HG03354 (cell line): Measurements from ENCODE around the gene LGR6.
"Not testable (repeated sequence)": the region's sequence is repeated elsewhere in the genome, so short reads cannot be mapped to it uniquely, and the experiment has no call there.

Experiments
- ATAC-seq: cut with Tn5 transposase; IDR thresholded peaks from one replicate; pipeline ENCODE4 v1.9.1; 2021; ENCODE audit warnings: mild to moderate bottlenecking; ENCODE audit not compliant: unreplicated experiment, poor library complexity, severe bottlenecking

The LGR6 gene, protein sequence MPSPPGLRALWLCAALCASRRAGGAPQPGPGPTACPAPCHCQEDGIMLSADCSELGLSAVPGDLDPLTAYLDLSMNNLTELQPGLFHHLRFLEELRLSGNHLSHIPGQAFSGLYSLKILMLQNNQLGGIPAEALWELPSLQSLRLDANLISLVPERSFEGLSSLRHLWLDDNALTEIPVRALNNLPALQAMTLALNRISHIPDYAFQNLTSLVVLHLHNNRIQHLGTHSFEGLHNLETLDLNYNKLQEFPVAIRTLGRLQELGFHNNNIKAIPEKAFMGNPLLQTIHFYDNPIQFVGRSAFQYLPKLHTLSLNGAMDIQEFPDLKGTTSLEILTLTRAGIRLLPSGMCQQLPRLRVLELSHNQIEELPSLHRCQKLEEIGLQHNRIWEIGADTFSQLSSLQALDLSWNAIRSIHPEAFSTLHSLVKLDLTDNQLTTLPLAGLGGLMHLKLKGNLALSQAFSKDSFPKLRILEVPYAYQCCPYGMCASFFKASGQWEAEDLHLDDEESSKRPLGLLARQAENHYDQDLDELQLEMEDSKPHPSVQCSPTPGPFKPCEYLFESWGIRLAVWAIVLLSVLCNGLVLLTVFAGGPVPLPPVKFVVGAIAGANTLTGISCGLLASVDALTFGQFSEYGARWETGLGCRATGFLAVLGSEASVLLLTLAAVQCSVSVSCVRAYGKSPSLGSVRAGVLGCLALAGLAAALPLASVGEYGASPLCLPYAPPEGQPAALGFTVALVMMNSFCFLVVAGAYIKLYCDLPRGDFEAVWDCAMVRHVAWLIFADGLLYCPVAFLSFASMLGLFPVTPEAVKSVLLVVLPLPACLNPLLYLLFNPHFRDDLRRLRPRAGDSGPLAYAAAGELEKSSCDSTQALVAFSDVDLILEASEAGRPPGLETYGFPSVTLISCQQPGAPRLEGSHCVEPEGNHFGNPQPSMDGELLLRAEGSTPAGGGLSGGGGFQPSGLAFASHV

DNA sequence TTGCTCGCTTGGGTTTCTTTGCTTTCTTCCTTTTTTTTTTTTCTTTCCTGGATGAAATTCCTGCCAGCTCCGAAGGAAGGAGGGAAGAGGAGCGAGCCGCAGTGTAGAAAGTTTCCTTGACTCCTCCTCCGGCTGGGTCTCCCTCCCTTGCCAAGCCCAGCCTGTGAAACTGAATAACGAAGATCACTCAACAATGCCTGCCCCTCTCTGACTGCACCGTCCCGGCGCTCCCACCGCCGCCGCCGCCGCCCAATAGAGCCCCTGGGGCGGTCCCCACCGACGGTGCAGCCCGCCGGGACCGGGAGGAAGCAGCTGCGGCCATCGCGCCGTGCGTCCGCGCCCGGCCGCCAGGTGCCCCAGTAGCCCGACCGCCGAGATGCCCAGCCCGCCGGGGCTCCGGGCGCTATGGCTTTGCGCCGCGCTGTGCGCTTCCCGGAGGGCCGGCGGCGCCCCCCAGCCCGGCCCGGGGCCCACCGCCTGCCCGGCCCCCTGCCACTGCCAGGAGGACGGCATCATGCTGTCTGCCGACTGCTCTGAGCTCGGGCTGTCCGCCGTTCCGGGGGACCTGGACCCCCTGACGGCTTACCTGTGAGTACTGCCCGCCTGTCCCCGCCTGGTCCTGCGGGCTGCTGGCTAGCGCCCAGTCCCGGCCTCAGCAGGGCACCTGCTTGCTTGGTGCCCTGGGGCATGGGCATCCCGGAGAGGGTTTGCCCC, at the start of gene LGR6:
Gene LGR6 (plus strand): TSS at position 186 of the 714 bp plus-strand sequence. CDS start 191 bp downstream, at position 377.
- no peak for ATAC-seq

DNA sequence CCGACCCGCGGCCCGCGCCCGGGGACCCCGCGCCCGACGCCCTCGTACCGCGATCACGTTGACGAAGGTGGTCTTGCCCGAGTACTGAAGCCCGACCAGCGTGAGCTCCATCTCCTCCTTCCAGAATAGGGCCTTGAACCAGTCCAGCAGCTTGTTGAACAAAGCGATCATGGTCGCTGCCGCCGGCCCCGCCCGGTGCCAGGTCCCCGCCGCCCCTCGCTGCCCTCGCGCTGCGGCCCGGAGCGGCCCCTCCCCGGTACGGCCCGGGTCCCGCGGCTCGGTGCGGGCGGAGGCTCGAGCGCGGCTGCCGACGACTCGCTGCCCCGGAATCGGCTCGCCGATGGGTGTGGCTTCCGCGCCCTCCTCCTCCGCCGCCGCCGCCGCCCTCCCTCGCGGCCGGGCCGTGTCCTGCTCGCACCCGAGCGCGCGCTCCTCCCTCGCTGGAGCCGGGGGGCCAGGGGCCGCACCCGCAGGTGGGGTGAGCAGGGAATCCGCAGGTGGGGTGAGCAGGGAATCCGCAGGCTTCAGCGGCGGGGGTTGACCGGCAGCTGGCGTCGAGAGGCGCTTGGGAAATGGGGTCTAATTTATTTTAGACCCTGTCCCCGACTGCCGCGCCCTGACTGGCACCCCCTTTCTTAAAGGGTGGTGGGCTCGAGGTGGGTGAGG, 49.1 kb upstream of the LGR6 start, which contains the start of gene ARL8A:
Gene ARL8A (minus strand): TSS at position 336 of the 666 bp plus-strand sequence. CDS start 165 bp downstream, at position 171.
- ATAC-seq = peak; percentile 62

DNA sequence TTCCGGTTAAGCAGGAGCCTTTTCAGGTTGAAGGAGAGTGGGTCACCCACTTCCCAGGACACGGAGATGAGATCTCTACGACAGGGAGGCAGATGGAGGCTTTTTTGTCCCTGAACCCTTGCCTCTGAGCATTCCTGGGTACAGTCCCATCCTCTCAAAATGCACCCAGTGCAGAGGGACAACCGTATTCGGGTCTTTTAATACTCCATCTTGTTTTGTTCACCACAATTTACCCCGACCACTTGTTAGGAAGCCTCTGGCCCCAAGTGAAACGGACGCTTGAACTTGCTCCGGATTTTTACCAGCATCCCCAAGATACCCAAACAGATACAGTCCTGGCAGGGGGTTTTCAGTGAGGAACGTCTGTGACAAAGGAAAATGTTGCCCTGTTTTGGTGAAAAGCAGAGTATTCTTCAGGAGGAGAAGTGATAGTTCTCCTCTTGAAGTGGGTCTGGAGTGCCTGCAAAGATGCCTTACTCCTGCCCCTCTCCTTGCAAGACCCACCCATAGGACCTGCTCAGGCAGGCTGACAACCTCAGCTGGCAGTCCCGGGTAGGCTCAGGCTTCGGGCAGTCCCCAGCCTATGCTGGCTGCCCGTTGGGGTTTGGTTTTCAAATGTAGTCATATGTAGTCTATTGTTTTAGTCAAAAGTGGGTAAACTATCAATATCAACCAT, 48.4 kb upstream of the LGR6 start:
- ATAC-seq = no peak

DNA sequence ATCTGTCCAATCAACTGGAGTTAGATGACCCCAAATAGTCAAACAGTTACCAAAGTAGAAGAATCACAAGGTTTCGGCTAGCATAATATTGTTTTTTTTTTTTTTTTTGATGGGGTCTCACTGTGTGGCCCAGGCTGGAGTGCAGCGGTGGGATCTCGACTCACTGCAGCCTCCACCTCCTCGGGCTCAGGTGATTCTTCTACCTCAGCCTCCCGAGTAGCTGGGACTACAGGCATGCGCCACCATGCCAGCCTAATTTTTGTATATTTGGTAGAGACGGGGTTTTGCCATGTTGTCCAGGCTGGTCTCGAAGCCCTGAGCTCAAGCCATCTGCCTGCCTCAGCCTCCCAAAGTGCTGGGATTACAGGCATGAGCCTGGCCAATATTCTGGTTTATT, 47.9 kb upstream of the LGR6 start:
- ATAC-seq = not testable (repeated sequence)

DNA sequence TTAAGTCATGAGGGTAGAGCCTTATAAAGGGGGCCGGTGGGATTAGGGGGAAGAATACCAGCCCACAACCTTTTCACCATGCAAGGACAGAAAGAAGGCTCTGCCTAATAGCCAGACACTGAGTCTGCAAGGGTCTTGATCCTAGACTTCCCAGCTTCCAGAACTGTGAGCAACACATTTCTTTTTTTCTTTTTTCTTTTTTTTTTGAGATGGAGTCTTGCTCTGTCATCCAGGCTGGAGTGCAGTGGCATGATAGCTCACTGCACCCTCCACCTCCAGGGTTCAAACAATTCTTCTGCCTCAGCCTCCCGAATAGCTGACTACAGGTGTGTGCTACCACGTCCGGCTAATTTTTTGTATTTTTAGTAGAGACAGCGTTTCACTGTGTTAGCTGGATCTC, 47.3 kb upstream of the LGR6 start:
- no peak for ATAC-seq

DNA sequence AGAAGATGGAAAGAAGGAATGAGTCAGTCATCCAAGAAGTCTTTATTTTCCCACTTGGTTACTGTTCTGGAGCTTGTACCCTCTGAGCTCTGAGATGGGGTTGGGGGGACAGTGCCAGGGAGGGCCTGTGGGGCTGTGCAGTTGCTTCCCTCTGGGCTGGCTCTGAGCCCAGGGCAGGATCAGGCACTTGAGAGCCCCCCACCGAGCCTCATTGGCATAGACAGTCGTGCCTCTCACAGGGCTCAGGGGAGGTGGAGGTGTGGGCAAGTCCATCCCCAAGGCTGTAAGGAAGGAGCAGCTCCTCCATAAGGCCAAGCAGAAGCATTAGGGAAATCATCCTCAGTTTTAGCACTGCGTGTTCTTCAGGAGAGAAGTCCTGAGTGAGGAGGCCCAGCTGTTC, 46.6 kb upstream of the LGR6 start:
- no peak for ATAC-seq

DNA sequence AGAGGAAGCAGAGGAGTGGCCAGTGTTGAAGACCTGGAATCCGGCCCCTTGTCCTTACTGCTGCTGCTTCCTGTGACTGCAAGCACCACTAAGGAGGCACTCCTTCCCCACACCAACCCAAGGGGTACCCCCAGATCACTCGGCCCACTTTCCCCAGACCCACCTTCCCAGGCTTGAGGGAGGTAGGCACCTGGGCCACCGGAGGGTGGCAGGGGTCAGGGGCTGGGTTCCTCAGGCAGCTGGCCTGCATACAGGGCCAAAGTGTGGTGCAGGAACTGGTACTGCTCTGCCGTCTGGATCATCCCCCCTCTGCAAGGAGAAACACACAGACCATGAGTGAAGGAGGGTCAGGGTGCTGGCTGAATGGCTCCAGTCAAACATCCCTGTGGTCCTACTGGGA, 45.2 kb upstream of the LGR6 start:
- no peak for ATAC-seq

DNA sequence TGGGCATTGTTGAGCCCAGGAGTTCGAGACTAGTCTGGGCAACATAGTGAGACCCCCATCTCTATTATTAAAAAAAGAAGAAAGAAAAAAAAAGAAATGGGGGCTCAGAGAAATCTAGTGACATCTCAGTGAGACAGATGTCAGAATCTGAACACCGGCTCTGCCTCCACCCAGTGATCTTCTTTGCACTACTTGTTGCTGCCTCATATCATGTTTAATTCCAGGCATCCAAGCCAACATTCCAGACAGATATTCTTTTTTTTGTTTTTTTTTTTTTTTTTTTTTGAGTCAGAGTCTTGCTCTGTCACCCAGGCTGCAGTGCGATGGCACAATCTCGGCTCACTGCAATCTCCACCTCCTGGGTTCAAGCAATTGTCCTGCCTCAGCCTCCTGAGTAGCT, 44.0 kb upstream of the LGR6 start:
- ATAC-seq = no peak

DNA sequence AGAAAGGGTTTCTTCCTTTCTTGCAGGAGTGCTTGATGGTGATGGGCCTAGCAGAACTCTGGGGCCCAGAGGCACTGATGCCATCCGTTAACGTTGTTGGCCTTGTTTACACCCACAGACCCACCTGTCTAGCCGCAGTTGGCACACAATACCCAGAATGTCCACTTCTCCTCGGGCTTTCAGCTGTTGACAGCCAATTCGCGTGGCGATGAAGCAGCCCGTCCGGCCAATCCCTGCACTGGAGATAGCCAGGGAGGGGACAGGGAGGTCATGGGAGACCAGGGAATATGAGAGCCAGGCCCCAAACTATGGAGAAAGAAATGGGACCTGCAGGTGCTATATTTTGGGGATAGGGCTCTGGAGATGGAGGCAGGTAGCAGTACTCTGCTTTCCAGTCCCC, 43.4 kb upstream of the LGR6 start:
- no peak for ATAC-seq

DNA sequence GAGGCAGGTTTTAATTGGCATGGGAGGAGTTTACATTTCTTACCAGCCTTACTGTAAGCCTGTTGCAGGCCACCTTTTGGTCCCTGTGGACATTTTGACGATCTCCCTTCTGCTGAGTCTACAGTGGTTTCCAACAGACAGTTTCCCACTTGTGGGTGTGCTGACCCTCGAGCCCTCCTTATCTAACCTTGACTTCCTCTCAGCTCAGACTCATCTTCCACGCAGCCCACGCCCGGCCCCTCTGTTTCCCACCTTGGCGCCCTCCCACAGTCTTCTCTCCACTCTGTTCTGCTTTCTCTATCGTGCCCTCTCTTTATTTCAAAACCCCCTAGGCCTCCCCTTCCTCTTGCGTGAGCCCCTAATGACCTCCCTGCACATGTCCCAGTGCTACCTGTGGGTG, 43.0 kb upstream of the LGR6 start:
- no peak for ATAC-seq

DNA sequence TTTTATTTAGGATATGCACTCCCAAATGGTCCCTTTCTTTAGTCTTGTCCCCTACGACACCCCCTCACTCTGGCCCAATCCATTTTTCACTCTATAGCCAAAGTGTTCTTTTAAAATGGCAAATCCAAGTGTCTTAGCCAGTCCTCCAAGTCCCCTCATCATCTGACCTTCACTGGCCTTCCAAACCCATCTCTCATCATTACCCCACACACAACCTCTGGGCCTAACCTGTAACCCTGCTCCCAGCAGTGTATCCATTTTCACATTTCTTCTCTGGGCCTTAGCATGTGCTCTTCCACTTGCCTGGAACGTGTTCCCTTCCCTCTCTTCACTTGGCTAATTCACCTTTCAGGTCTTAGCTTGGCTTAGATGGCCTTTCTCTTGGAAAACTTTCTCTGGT, 42.6 kb upstream of the LGR6 start:
- ATAC-seq = no peak

DNA sequence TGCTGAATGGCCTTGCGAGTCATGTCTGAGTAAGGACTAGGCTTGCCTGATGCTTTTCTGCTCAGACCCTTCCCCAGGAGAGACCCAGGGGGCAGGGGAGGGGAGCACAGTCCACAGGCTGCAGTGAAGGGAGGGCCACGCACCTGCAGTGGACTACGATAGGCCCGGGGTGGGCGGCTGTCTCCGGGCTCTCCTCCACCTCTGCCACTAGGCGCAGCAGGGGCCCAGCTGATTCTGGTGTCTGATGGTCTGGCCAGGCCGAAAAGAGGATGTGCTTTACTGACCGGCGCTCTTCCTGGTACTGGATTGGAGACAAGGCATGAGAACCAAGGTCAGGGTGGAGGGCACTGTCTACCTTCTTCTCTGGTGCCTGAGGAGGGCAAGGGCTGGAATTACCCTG, 41.2 kb upstream of the LGR6 start:
- no peak for ATAC-seq

DNA sequence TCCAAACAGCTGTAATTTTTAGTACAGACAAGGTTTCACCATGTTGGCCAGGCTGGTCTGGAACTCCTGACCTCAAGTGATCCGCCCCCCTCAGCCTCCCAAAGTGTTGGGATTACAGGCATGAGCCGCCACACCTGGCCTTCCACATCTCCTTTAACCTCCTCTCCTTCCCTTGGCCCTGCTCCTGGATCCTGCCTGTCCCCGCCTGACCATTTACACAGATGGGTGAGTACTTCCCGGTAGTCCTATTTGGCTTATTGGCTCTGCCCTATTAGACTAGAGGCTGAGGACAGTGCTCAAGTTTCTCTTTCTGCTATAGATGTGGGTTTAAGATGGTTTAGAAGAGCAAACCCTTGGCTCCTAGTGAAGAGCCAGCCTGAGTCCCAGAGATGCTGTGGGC, 40.3 kb upstream of the LGR6 start:
- ATAC-seq = no peak

DNA sequence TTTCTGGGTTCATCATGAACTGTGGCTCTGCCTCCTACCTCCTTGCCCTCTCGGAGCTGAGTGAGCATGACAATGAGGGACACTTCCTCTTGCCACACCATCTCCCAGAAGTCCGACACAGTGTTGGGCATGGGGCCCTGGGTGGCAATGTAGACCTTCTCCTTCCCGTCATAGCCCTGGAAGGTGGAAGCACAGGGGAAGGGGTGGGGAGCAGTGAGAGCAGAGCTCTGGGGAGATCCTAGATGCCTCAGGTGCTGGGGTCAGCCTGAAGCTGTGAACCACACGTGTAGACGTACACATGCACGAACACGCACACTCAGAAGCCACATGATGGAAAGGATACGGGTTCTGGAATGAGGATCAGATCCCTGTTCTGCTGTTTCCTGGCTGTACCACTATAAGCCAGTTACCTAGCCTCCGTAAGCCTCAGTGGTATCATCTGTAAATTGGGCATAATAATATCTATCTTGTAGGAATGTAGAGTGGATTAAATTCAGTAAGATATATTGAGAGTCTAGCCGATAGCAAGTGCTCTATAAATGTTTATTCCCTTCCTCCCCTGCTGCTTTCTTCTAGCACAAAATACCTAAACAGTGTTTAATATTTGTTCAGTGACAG, 39.3 kb upstream of the LGR6 start:
- ATAC-seq = no peak

DNA sequence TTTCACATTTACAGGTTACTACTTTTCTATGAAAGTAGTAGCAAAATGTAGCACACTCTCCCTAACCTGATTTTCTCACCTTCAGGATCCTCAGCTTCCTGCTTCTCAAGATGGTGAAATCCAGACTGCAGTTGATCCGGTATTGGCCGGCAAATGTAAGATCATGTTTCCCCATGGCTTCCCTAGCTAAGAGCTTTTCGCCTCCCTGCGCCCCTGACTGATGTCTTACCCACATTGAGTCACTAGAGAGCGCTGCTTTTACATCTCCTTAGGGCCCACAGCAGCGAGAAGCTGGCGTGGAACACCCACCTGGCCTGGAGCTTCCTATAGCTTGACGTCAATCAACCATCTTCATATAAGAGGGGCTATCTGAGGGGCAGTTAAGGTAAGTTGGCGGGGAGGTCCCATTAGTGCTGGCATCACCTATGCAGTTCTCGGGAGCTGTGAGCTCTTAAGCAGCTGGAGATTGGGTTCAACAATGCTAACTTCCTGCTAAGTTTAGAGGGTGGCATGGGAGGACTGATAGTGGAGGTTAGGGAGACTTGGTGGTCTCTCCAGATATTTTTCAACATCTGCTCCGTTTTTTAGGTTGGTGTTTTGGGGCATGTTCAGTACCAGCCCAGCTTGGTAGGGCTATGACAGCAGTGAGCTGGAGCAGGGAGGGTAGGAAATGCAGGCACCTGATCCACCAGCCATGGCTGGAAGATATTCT, 38.7 kb upstream of the LGR6 start:
- ATAC-seq = no peak

DNA sequence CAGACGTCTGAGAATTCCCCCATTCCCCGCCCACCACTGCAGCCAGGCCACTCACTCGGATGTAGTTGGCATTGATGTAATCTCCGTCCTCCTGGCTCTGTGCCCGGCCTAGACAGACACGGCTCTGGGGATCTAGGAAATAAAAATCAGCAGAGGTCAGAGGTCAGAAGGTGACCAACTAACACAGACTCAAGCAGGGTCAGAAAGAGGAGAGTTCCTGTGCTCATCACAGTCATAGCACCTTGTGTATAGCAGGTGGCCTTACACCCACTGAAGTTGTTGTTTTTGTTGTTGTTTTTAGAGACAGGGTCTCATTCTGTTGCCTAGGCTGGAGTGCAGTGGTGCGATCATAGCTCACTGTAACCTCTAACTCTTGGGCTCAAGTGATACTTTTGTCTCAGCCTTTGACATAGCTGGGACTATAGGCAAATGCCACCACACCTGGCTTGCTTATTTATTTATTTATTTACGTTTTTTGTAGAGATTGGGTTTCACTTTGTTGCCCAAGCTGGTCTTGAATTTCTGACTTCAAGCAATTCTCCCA, 38.0 kb upstream of the LGR6 start:
- ATAC-seq = no peak

DNA sequence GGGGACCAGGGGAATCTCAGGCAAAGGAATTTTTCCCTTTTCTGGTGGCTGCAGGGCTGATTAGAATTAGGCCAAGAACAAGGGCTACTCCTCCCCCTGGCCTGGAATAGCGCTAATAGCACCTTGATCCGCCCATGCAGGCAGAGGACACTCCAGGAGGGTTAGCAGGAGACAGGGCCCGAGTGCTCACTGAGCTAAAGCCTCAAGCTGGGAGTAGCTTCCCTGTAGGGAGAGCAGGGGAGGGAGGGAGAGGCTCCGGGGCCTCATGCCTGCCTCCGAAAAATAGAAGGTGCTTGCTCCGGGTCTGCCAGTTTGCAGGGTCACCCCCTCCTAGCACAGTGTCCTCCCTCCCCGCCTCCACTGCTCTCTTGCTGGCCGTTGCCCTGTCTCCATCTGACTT, 37.0 kb upstream of the LGR6 start:
- no peak for ATAC-seq

DNA sequence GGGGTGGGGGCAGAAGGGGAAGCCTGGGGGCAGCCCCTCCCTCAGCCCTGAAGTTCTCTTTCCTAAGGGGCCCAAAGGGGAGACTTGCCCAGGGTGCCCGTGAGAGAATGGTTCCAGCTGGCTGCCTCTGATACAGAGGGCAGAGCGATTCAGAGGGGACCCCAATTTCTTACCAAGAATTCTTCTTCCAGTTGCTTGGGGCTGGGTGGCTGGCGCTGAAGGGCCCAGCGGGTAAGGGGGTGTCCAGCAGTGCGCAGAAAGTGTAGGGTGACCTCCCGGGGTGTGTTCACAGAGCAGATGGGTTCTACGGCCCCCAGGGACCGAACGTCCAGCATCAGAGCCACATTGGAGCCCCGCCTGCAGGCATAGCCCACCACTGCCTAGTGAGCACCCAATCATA, 35.7 kb upstream of the LGR6 start:
- ATAC-seq = no peak
